Pancreas (tissue), 10 donors: Measurements from ENCODE around the gene RRP36. TPM values are rescaled to one million over a fixed set of nuclear protein-coding genes. Genes with fewer than 3 reads are reported as not detected.

Experiments used
- ATAC-seq, 4 donors: fragments of 200-7000 bp; cut with Tn5 transposase; one replicate each; pipeline versions ENCODE4 v1.8.0 to v1.9.1; 2020; ENCODE audit warnings: mild to moderate bottlenecking in 4 of 4, moderate library complexity in 4 of 4
- DNase-seq, 6 donors: peaks; one replicate each; pipeline ENCODE4 v3.0.0-alpha.2; 2020
- FAIRE-seq: peaks from 2 replicates; lab custom pipeline; 2012; peaks lifted over from hg19 to GRCh38; lab: Jason Lieb, UNC
- H3K27ac ChIP-seq, 4 donors: fragments of 200-600 bp; sonication (generic); 1 replicate in 3 of 4; 2 replicates in 1 of 4; pipeline versions ENCODE4 v1.5.0 to v1.8.0; 2020
- H3K27me3 ChIP-seq, 4 donors: fragments of 200-600 bp; one replicate each; pipeline ENCODE4 v1.8.0; 2021
- H3K36me3 ChIP-seq, 3 donors: fragments of 200-600 bp; sonication (generic) in 1 of 3; one replicate each; pipeline versions ENCODE4 v1.5.0 to v1.8.0; 2020 to 2021
- H3K4me1 ChIP-seq, 3 donors: fragments of 200-600 bp; one replicate each; pipeline ENCODE4 v1.8.0; 2021
- H3K4me3 ChIP-seq, 4 donors: fragments of 200-600 bp; sonication (generic) in 2 of 4; one replicate each; pipeline versions ENCODE4 v1.5.0 to v1.8.0; 2020 to 2021
- H3K9me3 ChIP-seq, 4 donors: fragments of 200-600 bp; one replicate each; pipeline ENCODE4 v1.8.0; 2021
- CTCF ChIP-seq, 4 donors: fragments of 200-600 bp; sonication (generic) in 3 of 4; IDR thresholded peaks; one replicate each; pipeline versions ENCODE4 v1.5.0 to v1.8.0; 2021; ENCODE audit warnings: antibody characterized with exemption in 4 of 4
- WGBS, 2 donors: extraction: QIAGEN DNeasy Blood & Tissue Kit; methylation state at CpG; one replicate each; pipeline ENCODE4 v1.1.7; 2013; 5-methylcytosine and 5-hydroxymethylcytosine counted together
- intact Hi-C, 3 donors: fragments of 100-400 bp; cut with DNase I; formaldehyde crosslinking; loops; one replicate each; pipeline versions ENCODE4 v1.11.1 to v1.14.2; 2022
- polyA plus RNA-seq, 2 donors: library from polyadenylated mRNA; stranded (reverse); fragments of 200-250 nt; gene quantifications; one replicate each; pipeline ENCODE4 v1.2.3, GENCODE V29; 2013
- total RNA-seq, 6 donors: library from RNA; stranded (reverse); fragmentation: NEBNext Ultra II Directional in 4 of 6; extraction: Animal tissue kit (Norgen Biotek cat#: 25700) in 4 of 6; gene quantifications; one replicate each; pipeline versions ENCODE4 v1.2.1 to v1.2.4, GENCODE V29; 2021 to 2023
- donor health status: healthy with polysubstance abuse.
- donor health status: DM: no; HTN: no; CAD: no; lungs with moderate emphysema.
- donor health status: DM: no; HTN: no; CAD: no.
- donor health status: control.
- donor health status: control.
- donor health status: Bipolar disorder and iron deficiency.
- donor health status: DM: yes; HTN: yes; CAD: no.
- donor health status: DM: no; HTN: no; CAD: no.
- donor health status: DM: no; HTN: no; CAD: no.
- donor health status: DM: yes; HTN: yes; CAD: no.

Gene RRP36
- total and polyA plus RNA-seq, 8 donors: 13.2 to 32.9 (median 22.3) TPM

DNA sequence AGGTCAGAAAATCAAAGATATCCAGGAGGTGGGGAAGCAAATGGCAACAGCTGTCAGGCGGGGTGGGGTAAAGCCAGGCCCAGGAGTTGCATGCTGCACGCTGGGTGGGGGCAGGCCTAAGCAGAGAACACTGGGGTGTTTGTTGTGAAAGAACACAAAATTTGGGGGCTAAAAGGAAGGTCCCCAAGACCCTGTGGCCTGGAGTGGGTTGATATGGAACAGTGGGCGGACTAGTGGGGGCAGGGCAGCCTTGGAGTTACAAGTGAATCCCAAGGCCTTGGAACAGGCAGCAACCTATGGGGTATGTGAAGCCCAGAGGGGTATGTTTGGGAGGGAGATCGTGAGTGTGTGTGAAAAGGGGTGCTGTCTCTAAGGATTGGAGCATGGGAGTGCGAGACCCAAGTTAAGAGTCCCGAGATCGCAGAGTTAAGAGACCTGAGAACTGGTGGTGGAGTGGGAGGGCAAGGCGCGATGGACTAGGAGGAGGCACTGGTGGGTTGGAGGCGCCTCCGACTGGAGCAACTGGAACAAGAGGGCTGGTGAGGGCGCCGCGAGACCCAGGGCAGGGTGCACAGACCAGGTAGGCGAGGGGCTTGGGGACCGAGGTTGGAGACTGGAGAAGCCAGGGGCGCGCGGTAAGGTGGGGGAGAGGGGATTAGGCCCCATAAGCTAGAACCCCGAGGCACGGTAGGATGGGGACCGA, 31.6 kb downstream of the RRP36 start:
- 8% methylated on average over 20 to 22 of the region's 22 CpGs for WGBS, 2 donors
- TF ChIP-seq CTCF (IDR thresholded peaks at IDR 0.05): no peak
- Histone ChIP-seq H3K36me3 (peaks cover 0 to 24% (median 0%) of the 10 kb centered on the region in 3 donors), H3K27me3 (no peaks in the 10 kb centered on the region), H3K4me1 (peaks cover 3 to 12% (median 7%) of the 10 kb centered on the region in 3 donors), H3K4me3 (peak overlapping the region; percentile 46 to 87 (median 69)), H3K9me3 (no peaks in the 10 kb centered on the region), H3K27ac (peak overlapping the region; percentile 77 to 92 (median 85))
- intact Hi-C loops: no loop called here
- ATAC-seq: peak; percentile 33 to 57 (median 48)
- DNase-seq: peak in 4 of 6 donors; percentile 27 to 68 (median 43)
- no peak for FAIRE-seq

- H3K9me3 ChIP-seq: no peaks in the 10 kb centered on the region
- H3K27ac ChIP-seq: peak within 1 kb of the TSS; percentile 77 to 92 (median 85)
- TF ChIP-seq CTCF (IDR thresholded peaks at IDR 0.05): no peak
- H3K36me3 ChIP-seq: peaks cover 0 to 24% (median 0%) of the 10 kb centered on the region in 3 donors
- FAIRE-seq: no peak
- peak within 1 kb of the TSS; percentile 46 to 87 (median 69) for H3K4me3 ChIP-seq
- 1% methylated on average over 38 to 45 of the region's 45 CpGs for WGBS, 2 donors
- H3K4me1 ChIP-seq: peaks cover 9 to 19% (median 14%) of the 10 kb centered on the region in 3 donors
- H3K27me3 ChIP-seq: no peaks in the 10 kb centered on the region
- peak; percentile 90 to 96 (median 94) for DNase-seq
- intact Hi-C loops: no loop called here
- ATAC-seq: peak; percentile 93 to 97 (median 95)
These were observed 32.3 kb downstream of the RRP36 start, which contains the start of gene CUL7 for GRCh38 chr6:43053545-43054205. CUL7 (minus strand) TSS chr6:43053851; CDS start chr6:43052788, 1,063 bp downstream.

DNA sequence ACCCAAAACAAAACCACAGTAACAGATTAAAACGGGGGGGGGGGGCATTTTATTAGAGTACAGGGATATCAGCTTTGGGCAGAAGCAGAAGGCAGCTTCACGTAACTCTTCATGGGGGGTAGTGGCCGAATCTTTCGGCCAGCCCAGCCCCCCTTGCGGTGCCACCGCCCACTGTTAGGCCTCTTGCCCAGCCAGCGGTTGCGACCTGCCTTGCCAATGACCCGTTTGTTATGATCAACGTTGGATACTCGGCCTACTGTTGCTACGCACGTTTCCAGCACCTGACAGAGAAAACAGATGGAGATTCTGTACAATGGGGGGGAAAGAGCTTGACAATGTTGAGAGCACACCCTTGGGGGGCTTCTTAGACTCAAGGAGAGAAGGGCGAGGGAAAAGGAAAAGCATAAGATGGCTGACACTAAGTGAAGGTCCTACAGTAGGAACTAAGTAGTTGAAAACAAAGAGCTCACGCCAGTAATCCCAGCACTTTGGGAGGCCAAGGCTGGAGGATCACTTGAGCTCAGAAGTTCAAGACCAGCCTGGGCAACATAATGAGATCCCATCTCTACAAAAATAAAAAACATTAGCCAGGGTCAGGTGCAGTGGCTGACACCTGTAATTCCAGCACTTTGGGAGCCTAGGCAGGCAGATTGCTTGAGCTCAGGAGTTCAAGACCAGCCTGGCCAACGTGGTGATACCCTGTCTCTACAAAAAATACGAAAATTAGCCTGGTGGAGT, 33.0 kb downstream of the RRP36 start:
- H3K27me3 ChIP-seq: no peaks in the 10 kb centered on the region
- peak overlapping the region in 3 of 4 donors; percentile 46 to 87 (median 76) for H3K4me3 ChIP-seq
- H3K27ac ChIP-seq: peak overlapping the region; percentile 77 to 92 (median 85)
- DNase-seq (peak in 2 of 6 donors; percentile 40 to 57), FAIRE-seq (no peak), ATAC-seq (no peak)
- peaks cover 10 to 21% (median 15%) of the 10 kb centered on the region in 3 donors for H3K4me1 ChIP-seq
- H3K36me3 ChIP-seq: peaks cover 0 to 17% (median 0%) of the 10 kb centered on the region in 3 donors
- no peak for TF ChIP-seq CTCF (IDR thresholded peaks at IDR 0.05)
- 65 to 67% methylated on average over 16 to 17 of the region's 17 CpGs for WGBS, 2 donors
- H3K9me3 ChIP-seq: no peaks in the 10 kb centered on the region
- intact Hi-C loops: no loop called here

DNA sequence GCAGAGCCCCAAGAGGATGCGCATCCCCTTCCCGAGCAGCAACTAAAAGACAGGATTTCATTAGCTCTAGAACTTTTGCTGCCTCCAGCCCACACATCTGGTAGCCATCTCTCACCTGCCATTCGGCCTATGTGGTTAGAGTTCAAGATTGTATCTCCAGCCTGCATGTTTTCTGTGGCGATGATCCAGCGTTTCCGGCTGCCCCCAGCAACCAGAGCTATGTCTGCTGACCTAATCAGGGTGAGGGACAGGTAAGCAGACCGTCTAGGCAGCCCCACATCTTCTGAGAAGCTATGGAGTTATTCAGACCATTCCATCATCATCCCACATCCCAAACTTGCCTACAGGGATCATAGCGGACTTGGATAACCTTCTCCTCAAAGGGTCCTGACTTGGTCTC, 34.5 kb downstream of the RRP36 start:
- H3K4me3 ChIP-seq: no peak overlapping the region
- intact Hi-C loops: no loop called here
- peaks cover 16 to 28% (median 24%) of the 10 kb centered on the region in 3 donors for H3K4me1 ChIP-seq
- no peaks in the 10 kb centered on the region for H3K27me3 ChIP-seq
- no peak for TF ChIP-seq CTCF (IDR thresholded peaks at IDR 0.05)
- FAIRE-seq (no peak), ATAC-seq (no peak), DNase-seq (no peak)
- peaks cover 0 to 11% (median 0%) of the 10 kb centered on the region in 3 donors for H3K36me3 ChIP-seq
- no peak overlapping the region for H3K27ac ChIP-seq
- H3K9me3 ChIP-seq: no peaks in the 10 kb centered on the region
- WGBS, 2 donors: 73% methylated on average over 8 of the region's 8 CpGs
